Naive thymus-derived CD4-positive, alpha-beta T cell (primary cell): ENCODE results near the gene TRAPPC13. TPM values are rescaled to one million over a fixed set of nuclear protein-coding genes. Genes with fewer than 3 reads are reported as not detected.

Experiments
- ATAC-seq: fragments of 150-1000 bp; cut with Tn5 transposase; 2 replicates; pipeline ENCODE4 v1.10.0; 2021; ENCODE audit warnings: mild to moderate bottlenecking, moderate library complexity
- CTCF ChIA-PET: fragments of 350-600 bp; sonication (Branson Sonifier 250); formaldehyde crosslinking; loops from one replicate; lab custom pipeline; 2021; ENCODE audit warnings: antibody characterized with exemption; lab: Charles Lee
- POLR2A ChIA-PET: fragments of 350-600 bp; sonication (Branson Sonifier 250); formaldehyde crosslinking; loops from one replicate; lab custom pipeline; 2021; ENCODE audit warnings: antibody characterized with exemption, inconsistent platforms; lab: Charles Lee
- DNase-seq, 9 donors: peaks; one replicate each; pipeline versions ENCODE4 v3.0.0 to v3.0.0-alpha.2; 2020 to 2022; ENCODE audit warnings: mixed read lengths in 1 of 9
- H3K27ac ChIP-seq: one replicate; pipeline ENCODE4 v1.7.0; 2013; ENCODE audit warnings: mild to moderate bottlenecking, low read depth, low read length, moderate library complexity
- H3K27me3 ChIP-seq, 2 donors: one replicate each; pipeline ENCODE4 v1.7.0; 2013; ENCODE audit warnings: low read length in 2 of 2, mild to moderate bottlenecking in 2 of 2, moderate library complexity in 2 of 2; ENCODE audit not compliant: control insufficient read depth in 2 of 2, insufficient read depth in 2 of 2
- H3K36me3 ChIP-seq, 3 experiments: 1 replicate in 2 of 3; 2 replicates in 1 of 3; pipeline ENCODE4 v1.7.0; 2013; ENCODE audit warnings: low read length in 3 of 3, mild to moderate bottlenecking in 3 of 3, moderate library complexity in 1 of 3; ENCODE audit not compliant: insufficient read depth in 3 of 3, control insufficient read depth in 2 of 3
- H3K4me1 ChIP-seq, 2 donors: one replicate each; pipeline ENCODE4 v1.7.0; 2013; ENCODE audit warnings: low read length in 2 of 2, mild to moderate bottlenecking in 2 of 2, moderate library complexity in 1 of 2; ENCODE audit not compliant: control insufficient read depth in 2 of 2, insufficient read depth in 2 of 2
- H3K4me3 ChIP-seq: 2 replicates; pipeline ENCODE4 v1.7.0; 2013; ENCODE audit warnings: mild to moderate bottlenecking, low read length
- H3K9me3 ChIP-seq, 3 experiments: 1 replicate in 2 of 3; 2 replicates in 1 of 3; pipeline ENCODE4 v1.7.0; 2013; ENCODE audit warnings: low read length in 3 of 3; ENCODE audit not compliant: control insufficient read depth in 2 of 3
- H3K27ac Mint-ChIP-seq, 9 donors: one replicate each; pipeline ENCODE4 v1.8.0; 2020 to 2022; ENCODE audit warnings: mixed read lengths in 9 of 9, mild to moderate bottlenecking in 8 of 9, moderate library complexity in 5 of 9, inconsistent platforms in 2 of 9
- H3K27me3 Mint-ChIP-seq, 5 donors: one replicate each; pipeline ENCODE4 v1.8.0; 2021 to 2022; ENCODE audit warnings: mixed read lengths in 5 of 5, mild to moderate bottlenecking in 1 of 5
- H3K36me3 Mint-ChIP-seq, 5 donors: one replicate each; pipeline ENCODE4 v1.8.0; 2020 to 2022; ENCODE audit warnings: mixed read lengths in 5 of 5, mild to moderate bottlenecking in 3 of 5, inconsistent platforms in 1 of 5
- H3K4me1 Mint-ChIP-seq, 7 donors: one replicate each; pipeline ENCODE4 v1.8.0; 2020 to 2022; ENCODE audit warnings: mixed read lengths in 7 of 7, mild to moderate bottlenecking in 3 of 7, inconsistent platforms in 1 of 7
- H3K4me3 Mint-ChIP-seq, 10 donors: one replicate each; pipeline ENCODE4 v1.8.0; 2020 to 2022; ENCODE audit warnings: mild to moderate bottlenecking in 10 of 10, mixed read lengths in 10 of 10, moderate library complexity in 6 of 10, inconsistent platforms in 2 of 10
- H3K9me3 Mint-ChIP-seq, 11 donors: one replicate each; pipeline ENCODE4 v1.8.0; 2020 to 2022; ENCODE audit warnings: mixed read lengths in 11 of 11, mild to moderate bottlenecking in 4 of 11, inconsistent platforms in 1 of 11, moderate library complexity in 1 of 11
- intact Hi-C, 2 donors: fragments of 100-400 bp; cut with micrococcal nuclease; formaldehyde crosslinking; loops; one replicate each; pipeline ENCODE4 v1.15.1; 2023
- polyA plus RNA-seq, 2 donors: library from polyadenylated mRNA; unstranded; fragments of 300-500 nt; fragmentation: Illumina TruSeq; gene quantifications; one replicate each; pipeline ENCODE4 v1.2.3, GENCODE V29; 2021
- total RNA-seq, 6 experiments: library from RNA in 5 of 6; stranded (reverse) in 5 of 6; gene quantifications; 1 replicate in 5 of 6; 2 replicates in 1 of 6; pipeline ENCODE4 v1.2.3 and lab custom pipeline; 2021 to 2026

TRAPPC13 gene
- total and polyA plus RNA-seq, 7 experiments from 2014 or later: 18.2 to 23.1 (median 19.8) TPM

GRCh38 chr5:65704621-65705239 is 79.9 kb downstream of the TRAPPC13 start:
- H3K27ac Mint-ChIP-seq: peak overlapping the region in 3 of 9 donors; percentile 1 to 11 (median 5)
- Histone ChIP-seq H3K27ac (no peak overlapping the region), H3K9me3 (no peaks in the 10 kb centered on the region), H3K4me1 (no peaks in the 10 kb centered on the region), H3K4me3 (no peak overlapping the region), H3K27me3 (no peaks in the 10 kb centered on the region), H3K36me3 (peaks cover 5 to 58% (median 11%) of the 10 kb centered on the region in 3 experiments)
- POLR2A ChIA-PET: interaction anchor here (0.5 to 2.0 kb wide), 6 partner anchors 8 to 24 kb away, joined by 3 to 7 read pairs (median 4); partner anchors contain the start of genes NLN and SGTB
- DNase-seq (no peak), ATAC-seq (no peak)
- H3K36me3 Mint-ChIP-seq: peaks cover 4 to 37% (median 32%) of the 10 kb centered on the region in 5 donors
- H3K27me3 Mint-ChIP-seq: no peaks in the 10 kb centered on the region
- CTCF ChIA-PET: interaction anchor here (0.6 kb wide), 1 partner anchor 45 kb away, joined by 3 read pairs; no protein-coding TSS in a partner anchor
- H3K4me3 Mint-ChIP-seq: no peak overlapping the region
- intact Hi-C loops: no loop called here
- H3K4me1 Mint-ChIP-seq: peaks cover 0 to 21% (median 11%) of the 10 kb centered on the region in 7 donors
- no peaks in the 10 kb centered on the region for H3K9me3 Mint-ChIP-seq

DNA sequence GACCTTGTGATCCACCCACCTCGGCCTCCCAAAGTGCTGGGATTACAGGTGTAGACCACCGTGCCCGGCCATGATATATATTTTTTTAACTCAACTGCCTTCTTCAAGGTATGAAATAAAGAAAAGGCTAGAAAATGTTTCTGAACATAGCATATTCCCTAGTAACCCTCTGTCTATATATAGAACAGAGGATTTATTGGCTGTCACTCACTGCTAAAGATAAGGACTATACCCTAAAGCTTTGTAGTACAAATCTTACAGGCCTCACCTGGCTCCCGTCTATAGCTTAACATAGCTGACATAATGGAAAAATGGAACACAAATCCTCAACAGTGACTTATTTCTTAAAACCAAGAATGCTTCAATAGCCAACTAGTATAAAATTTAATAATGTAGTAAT is 82.8 kb downstream of the TRAPPC13 start:
- Mint-ChIP-seq H3K36me3 (peaks cover 10 to 35% (median 29%) of the 10 kb centered on the region in 5 donors), H3K4me1 (peaks cover 0 to 35% (median 19%) of the 10 kb centered on the region in 7 donors), H3K27me3 (no peaks in the 10 kb centered on the region), H3K4me3 (peak overlapping the region in 1 of 10 donors; percentile 47), H3K9me3 (no peaks in the 10 kb centered on the region), H3K27ac (peak overlapping the region in 1 of 9 donors; percentile 40)
- Histone ChIP-seq H3K36me3 (peaks cover 5 to 56% (median 21%) of the 10 kb centered on the region in 3 experiments), H3K27me3 (no peaks in the 10 kb centered on the region), H3K4me3 (no peak overlapping the region), H3K4me1 (peaks cover 0 to 5% of the 10 kb centered on the region in 2 donors), H3K27ac (no peak overlapping the region), H3K9me3 (no peaks in the 10 kb centered on the region)
- ATAC-seq: no peak
- no peak for DNase-seq
- CTCF ChIA-PET: no interaction called here
- POLR2A ChIA-PET: interaction anchor here (0.6 kb wide), 1 partner anchor 21 kb away, joined by 4 read pairs; no protein-coding TSS in a partner anchor
- intact Hi-C loops: no loop called here

- Histone ChIP-seq H3K27ac (no peak overlapping the region), H3K27me3 (no peaks in the 10 kb centered on the region), H3K4me3 (no peak overlapping the region), H3K4me1 (peaks cover 0 to 5% of the 10 kb centered on the region in 2 donors), H3K36me3 (peaks cover 1 to 59% (median 16%) of the 10 kb centered on the region in 3 experiments), H3K9me3 (no peaks in the 10 kb centered on the region)
- CTCF ChIA-PET: no interaction called here
- intact Hi-C loops: no loop called here
- H3K4me1 Mint-ChIP-seq: peaks cover 0 to 36% (median 19%) of the 10 kb centered on the region in 7 donors
- DNase-seq (no peak), ATAC-seq (no peak)
- no peaks in the 10 kb centered on the region for H3K9me3 Mint-ChIP-seq
- peak overlapping the region in 1 of 9 donors; percentile 26 for H3K27ac Mint-ChIP-seq
- no peaks in the 10 kb centered on the region for H3K27me3 Mint-ChIP-seq
- no peak overlapping the region for H3K4me3 Mint-ChIP-seq
- H3K36me3 Mint-ChIP-seq: peaks cover 10 to 33% (median 25%) of the 10 kb centered on the region in 5 donors
- POLR2A ChIA-PET: no interaction called here
Observed at GRCh38 chr5:65708145-65708544, 83.3 kb downstream of the TRAPPC13 start.

Other genes starting within 250 kb of the TRAPPC13 start
- gene ADAMTS6, start 143.1 kb upstream of the TRAPPC13 start, total RNA-seq: 1 to 10 TPM in 4 of 5 experiments, under 1 TPM in 1; 0.63 to 4.5 (median 2.6) TPM
- under 1 TPM; 0.14 to 0.39 TPM for gene ADAMTS6, start 143.1 kb upstream of the TRAPPC13 start, polyA plus RNA-seq
- 10 to 100 TPM in 3 of 5 experiments, 1 to 10 TPM in 2; 7.2 to 78.8 (median 14.1) TPM for gene CENPK, start 61.9 kb upstream of the TRAPPC13 start, total RNA-seq
- gene CENPK, start 61.9 kb upstream of the TRAPPC13 start, polyA plus RNA-seq: 10 to 100 TPM; 37.5 to 44.1 TPM
- 100 to 1,000 TPM in 2 of 5 experiments, 10 to 100 TPM in 3; 61.7 to 104 (median 81.2) TPM for gene PPWD1, start 61.7 kb upstream of the TRAPPC13 start, total RNA-seq
- 10 to 100 TPM; 44.5 to 50.1 TPM for gene PPWD1, start 61.7 kb upstream of the TRAPPC13 start, polyA plus RNA-seq
- 10 to 100 TPM; 10.3 to 27.9 (median 21.6) TPM for gene TRIM23, start 694 bp upstream of the TRAPPC13 start, total RNA-seq
- 10 to 100 TPM; 13.5 to 16.5 TPM for gene TRIM23, start 694 bp upstream of the TRAPPC13 start, polyA plus RNA-seq
- gene SHLD3, start within 50 bp of the TRAPPC13 start, total RNA-seq: 10 to 100 TPM in 1 of 5 experiments, 1 to 10 TPM in 4; 4.8 to 11.3 (median 5.8) TPM
- gene SHLD3, start within 50 bp of the TRAPPC13 start, polyA plus RNA-seq: 1 to 10 TPM; 2.9 to 4.3 TPM
- gene SGTB, start 97.1 kb downstream of the TRAPPC13 start, total RNA-seq: 10 to 100 TPM; 12.8 to 59.5 (median 50.8) TPM
- 10 to 100 TPM; 18.4 to 18.8 TPM for gene SGTB, start 97.1 kb downstream of the TRAPPC13 start, polyA plus RNA-seq
- gene NLN, start 97.2 kb downstream of the TRAPPC13 start, total RNA-seq: 10 to 100 TPM in 1 of 5 experiments, 1 to 10 TPM in 4; 3.5 to 11.9 (median 4.1) TPM
- gene NLN, start 97.2 kb downstream of the TRAPPC13 start, polyA plus RNA-seq: 1 to 10 TPM; 2.5 to 3.4 TPM